Sigmoid colon (tissue), 4 donors: ENCODE data around the gene DCAF8L2.
"Not testable (repeated sequence)": the region's sequence is repeated elsewhere in the genome, so short reads cannot be mapped to it uniquely, and the experiment has no call there.

Source experiments
- EP300 ChIP-seq, 4 donors: sonication (generic); formaldehyde crosslinking; IDR thresholded peaks; one replicate each; pipeline ENCODE4 v1.6.1; 2017; ENCODE audit warnings: antibody characterized with exemption in 4 of 4
- POLR2A ChIP-seq, 2 donors: fragments of 450-650 bp; IDR thresholded peaks; one replicate each; pipeline ENCODE4 v1.6.1; 2016; ENCODE audit warnings: antibody characterized with exemption in 2 of 2, mild to moderate bottlenecking in 2 of 2, moderate library complexity in 2 of 2
- POLR2AphosphoS5 ChIP-seq, 4 donors: sonication (generic); formaldehyde crosslinking; IDR thresholded peaks; one replicate each; pipeline ENCODE4 v1.6.1; 2017; ENCODE audit warnings: antibody characterized with exemption in 4 of 4
- TF ChIP-seq, protein P1 (sequence below), 4 experiments: fragments of 450-650 bp in 3 of 4; fragments of 200-600 bp in 1 of 4; IDR thresholded peaks; one replicate each; pipeline ENCODE4 v1.5.1; 2016 to 2019; ENCODE audit warnings: antibody characterized with exemption in 4 of 4, mild to moderate bottlenecking in 3 of 4, moderate library complexity in 2 of 4

DNA sequence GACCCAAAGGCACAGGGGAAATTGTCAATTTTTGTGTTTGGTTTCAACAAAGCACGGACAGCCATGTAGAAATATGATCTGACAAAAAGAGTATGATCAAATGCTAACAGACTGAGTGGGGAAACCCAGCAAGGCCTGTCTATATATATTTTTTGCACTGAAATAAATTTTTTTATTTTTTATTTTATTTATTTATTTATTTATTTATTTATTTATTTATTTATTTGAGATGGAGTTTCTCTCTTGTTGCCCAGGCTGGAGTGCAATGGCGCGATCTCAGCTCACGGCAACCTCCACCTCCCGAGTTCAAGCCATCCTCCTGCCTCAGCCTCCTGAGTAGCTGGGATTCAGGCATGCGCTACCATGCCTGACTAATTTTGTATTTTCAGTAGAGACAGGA, 49.0 kb upstream of the DCAF8L2 start:
- TF ChIP-seq, protein P1, sequence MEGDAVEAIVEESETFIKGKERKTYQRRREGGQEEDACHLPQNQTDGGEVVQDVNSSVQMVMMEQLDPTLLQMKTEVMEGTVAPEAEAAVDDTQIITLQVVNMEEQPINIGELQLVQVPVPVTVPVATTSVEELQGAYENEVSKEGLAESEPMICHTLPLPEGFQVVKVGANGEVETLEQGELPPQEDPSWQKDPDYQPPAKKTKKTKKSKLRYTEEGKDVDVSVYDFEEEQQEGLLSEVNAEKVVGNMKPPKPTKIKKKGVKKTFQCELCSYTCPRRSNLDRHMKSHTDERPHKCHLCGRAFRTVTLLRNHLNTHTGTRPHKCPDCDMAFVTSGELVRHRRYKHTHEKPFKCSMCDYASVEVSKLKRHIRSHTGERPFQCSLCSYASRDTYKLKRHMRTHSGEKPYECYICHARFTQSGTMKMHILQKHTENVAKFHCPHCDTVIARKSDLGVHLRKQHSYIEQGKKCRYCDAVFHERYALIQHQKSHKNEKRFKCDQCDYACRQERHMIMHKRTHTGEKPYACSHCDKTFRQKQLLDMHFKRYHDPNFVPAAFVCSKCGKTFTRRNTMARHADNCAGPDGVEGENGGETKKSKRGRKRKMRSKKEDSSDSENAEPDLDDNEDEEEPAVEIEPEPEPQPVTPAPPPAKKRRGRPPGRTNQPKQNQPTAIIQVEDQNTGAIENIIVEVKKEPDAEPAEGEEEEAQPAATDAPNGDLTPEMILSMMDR (IDR thresholded peaks at IDR 0.05), result not testable (repeated sequence)
- TF ChIP-seq POLR2AphosphoS5, POLR2A, EP300 (IDR thresholded peaks at IDR 0.05): not testable (repeated sequence)
